ENCODE data around the gene GALNT18.

The GALNT18 gene

GRCh38 chr11:11657218-11657955, 35.6 kb upstream of the GALNT18 start:
- in situ Hi-C loops (cut with HindIII; ENCODE audit: low sequenced_read_pairs), result no loop called here
- DNase-seq (ENCODE audit: low read depth), result no peak

GRCh38 chr11:11641581-11641980, 19.8 kb upstream of the GALNT18 start:
- in situ Hi-C loops (cut with HindIII; ENCODE audit: low sequenced_read_pairs), result loop anchor here (5.0 kb wide), 1 partner anchor 49 kb away; no protein-coding TSS in a partner anchor
- no peak overlapping the region for H3K4me3 ChIP-seq (ENCODE audit: low read depth, low read length)
- TF ChIP-seq CTCF (IDR thresholded peaks at IDR 0.05; ENCODE audit: low read depth, low read length, missing control alignments), result no peak
- DNase-seq (ENCODE audit: low read depth), result no peak

More at GRCh38 chr11:11657218-11657955, 35.6 kb upstream of the GALNT18 start:
- no peak for TF ChIP-seq CTCF (IDR thresholded peaks at IDR 0.05; ENCODE audit: low read depth, low read length, missing control alignments)
- no peak overlapping the region for H3K4me3 ChIP-seq (ENCODE audit: low read depth, low read length)

- no peak overlapping the region for H3K4me3 ChIP-seq (ENCODE audit: low read depth, low read length)
- in situ Hi-C loops (cut with HindIII; ENCODE audit: low sequenced_read_pairs), result loop anchor here (5.0 kb wide), 1 partner anchor 49 kb away; no protein-coding TSS in a partner anchor
- no peak for TF ChIP-seq CTCF (IDR thresholded peaks at IDR 0.05; ENCODE audit: low read depth, low read length, missing control alignments)
- no peak for DNase-seq (ENCODE audit: low read depth)
These were observed 19.2 kb upstream of the GALNT18 start for GRCh38 chr11:11640996-11641395.

- no peak for DNase-seq (ENCODE audit: low read depth)
- H3K4me3 ChIP-seq (ENCODE audit: low read depth, low read length), result no peak overlapping the region
- in situ Hi-C loops (cut with HindIII; ENCODE audit: low sequenced_read_pairs), result loop anchor here (5.0 kb wide), 1 partner anchor 48 kb away; no protein-coding TSS in a partner anchor
- TF ChIP-seq CTCF (IDR thresholded peaks at IDR 0.05; ENCODE audit: low read depth, low read length, missing control alignments), result no peak
These were observed 18.3 kb upstream of the GALNT18 start for GRCh38 chr11:11640152-11640551.

- no peak for TF ChIP-seq CTCF (IDR thresholded peaks at IDR 0.05; ENCODE audit: low read depth, low read length, missing control alignments)
- H3K4me3 ChIP-seq (ENCODE audit: low read depth, low read length), result no peak overlapping the region
- DNase-seq (ENCODE audit: low read depth), result no peak
- in situ Hi-C loops (cut with HindIII; ENCODE audit: low sequenced_read_pairs), result no loop called here
These were observed 14.9 kb upstream of the GALNT18 start for GRCh38 chr11:11636671-11637070.

GRCh38 chr11:11635443-11635842, 13.6 kb upstream of the GALNT18 start:
- H3K4me3 ChIP-seq (ENCODE audit: low read depth, low read length), result no peak overlapping the region
- no peak for DNase-seq (ENCODE audit: low read depth)
- no peak for TF ChIP-seq CTCF (IDR thresholded peaks at IDR 0.05; ENCODE audit: low read depth, low read length, missing control alignments)
- in situ Hi-C loops (cut with HindIII; ENCODE audit: low sequenced_read_pairs), result no loop called here

All from astrocyte of the cerebellum (primary cell).